ENCODE measurements around the gene POLA1.

- TF ChIP-seq, protein P1, sequence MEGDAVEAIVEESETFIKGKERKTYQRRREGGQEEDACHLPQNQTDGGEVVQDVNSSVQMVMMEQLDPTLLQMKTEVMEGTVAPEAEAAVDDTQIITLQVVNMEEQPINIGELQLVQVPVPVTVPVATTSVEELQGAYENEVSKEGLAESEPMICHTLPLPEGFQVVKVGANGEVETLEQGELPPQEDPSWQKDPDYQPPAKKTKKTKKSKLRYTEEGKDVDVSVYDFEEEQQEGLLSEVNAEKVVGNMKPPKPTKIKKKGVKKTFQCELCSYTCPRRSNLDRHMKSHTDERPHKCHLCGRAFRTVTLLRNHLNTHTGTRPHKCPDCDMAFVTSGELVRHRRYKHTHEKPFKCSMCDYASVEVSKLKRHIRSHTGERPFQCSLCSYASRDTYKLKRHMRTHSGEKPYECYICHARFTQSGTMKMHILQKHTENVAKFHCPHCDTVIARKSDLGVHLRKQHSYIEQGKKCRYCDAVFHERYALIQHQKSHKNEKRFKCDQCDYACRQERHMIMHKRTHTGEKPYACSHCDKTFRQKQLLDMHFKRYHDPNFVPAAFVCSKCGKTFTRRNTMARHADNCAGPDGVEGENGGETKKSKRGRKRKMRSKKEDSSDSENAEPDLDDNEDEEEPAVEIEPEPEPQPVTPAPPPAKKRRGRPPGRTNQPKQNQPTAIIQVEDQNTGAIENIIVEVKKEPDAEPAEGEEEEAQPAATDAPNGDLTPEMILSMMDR (IDR thresholded peaks at IDR 0.05) = no peak
- no peak for TF ChIP-seq EP300 (IDR thresholded peaks at IDR 0.05)
- TF ChIP-seq POLR2A (IDR thresholded peaks at IDR 0.05) = no peak
- no peak for TF ChIP-seq POLR2AphosphoS5 (IDR thresholded peaks at IDR 0.05)
Measured at GRCh38 chrX:25007059-25008053, 313.6 kb downstream of the POLA1 start.
